ENCODE measurements around the gene NOL9. TPM values are rescaled to one million over a fixed set of nuclear protein-coding genes. Genes with fewer than 3 reads are reported as not detected.

The NOL9 gene
- total RNA-seq, 1 experiment from 2014 or later = 37.6 TPM

DNA sequence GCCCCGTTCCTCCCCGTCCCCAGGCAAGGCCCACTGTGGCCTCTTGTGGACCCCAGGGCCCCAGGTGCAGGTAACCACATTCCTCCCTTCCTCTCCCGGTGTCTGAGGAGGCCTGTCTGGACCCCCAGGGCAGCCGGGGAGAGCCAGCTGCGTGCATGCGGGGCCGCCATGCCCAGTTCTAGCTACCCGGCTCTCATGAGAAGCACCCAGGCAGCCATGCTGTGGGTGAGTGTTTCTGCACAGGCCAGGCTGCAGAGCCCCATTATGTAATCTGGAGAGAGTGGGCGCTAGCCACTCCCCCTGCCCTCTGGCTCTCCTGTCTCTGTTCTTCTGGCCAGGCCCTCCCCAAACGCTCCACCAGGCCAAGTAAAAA is 44.4 kb downstream of the NOL9 start:
- DNase-seq = no peak
- H3K4me1 ChIP-seq (ENCODE audit: low read length) = no peaks in the 10 kb centered on the region
- H3K4me2 ChIP-seq (ENCODE audit: low read depth, low read length, poor library complexity, severe bottlenecking) = no peak overlapping the region
- H3K79me2 ChIP-seq (ENCODE audit: low read length) = no peaks in the 10 kb centered on the region
- no peaks in the 10 kb centered on the region for H3K36me3 ChIP-seq (ENCODE audit: insufficient read depth, low read length)
- no peak overlapping the region for H3K4me3 ChIP-seq (ENCODE audit: low read length)
- H2AFZ ChIP-seq (ENCODE audit: low read length) = no peak overlapping the region
- no peaks in the 10 kb centered on the region for H3K9me3 ChIP-seq (ENCODE audit: low read length)
- no peaks in the 10 kb centered on the region for H3K9me2 ChIP-seq (replicated peaks; ENCODE audit: insufficient read depth, low read length)
- no peaks in the 10 kb centered on the region for H4K20me1 ChIP-seq (ENCODE audit: insufficient read depth, low read depth, low read length)
- no peak overlapping the region for H3K9ac ChIP-seq (ENCODE audit: low read length)
- H3K27ac ChIP-seq (ENCODE audit: low read length) = no peak overlapping the region
- no peaks in the 10 kb centered on the region for H3K27me3 ChIP-seq (ENCODE audit: low read length)

DNA sequence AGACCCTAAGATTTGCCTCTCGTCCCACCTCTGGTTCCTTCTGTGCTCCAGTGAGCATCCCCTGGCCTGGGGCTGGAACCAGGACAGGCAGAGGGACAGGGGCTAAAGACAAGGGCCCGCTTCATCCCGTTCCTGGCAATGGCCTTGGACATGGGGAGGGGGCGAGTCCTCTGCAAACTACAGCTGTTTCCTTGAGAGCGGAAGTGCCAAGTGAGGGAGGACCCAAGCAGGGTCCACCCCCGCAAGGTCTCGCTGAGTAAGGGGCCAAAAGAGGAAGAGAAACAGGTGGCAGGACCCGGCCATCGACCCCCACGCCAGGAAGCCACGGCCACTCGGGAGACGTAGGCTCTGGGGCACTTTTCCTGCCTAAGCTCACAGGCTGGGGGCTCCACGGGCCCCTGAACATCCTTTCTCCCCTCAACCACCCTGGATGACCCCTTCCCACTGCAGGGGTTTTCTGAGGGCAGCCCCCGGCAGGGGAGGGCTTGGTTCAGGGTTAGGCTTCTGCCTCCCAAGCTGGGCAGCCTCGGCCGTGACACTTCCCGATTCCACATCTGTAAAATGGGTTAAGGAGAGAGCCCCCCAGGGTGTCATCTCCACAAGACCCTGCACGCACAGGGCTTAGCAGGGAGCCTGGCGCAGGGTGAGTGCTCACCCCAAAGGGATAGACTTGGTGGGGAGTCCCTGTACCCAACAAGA is 44.9 kb downstream of the NOL9 start:
- Histone ChIP-seq H3K27me3 (ENCODE audit: low read length) (no peaks in the 10 kb centered on the region), H3K9ac (ENCODE audit: low read length) (no peak overlapping the region), H3K9me3 (ENCODE audit: low read length) (no peaks in the 10 kb centered on the region), H3K4me2 (ENCODE audit: low read depth, low read length, poor library complexity, severe bottlenecking) (no peak overlapping the region), H3K27ac (ENCODE audit: low read length) (no peak overlapping the region), H2AFZ (ENCODE audit: low read length) (no peak overlapping the region), H3K79me2 (ENCODE audit: low read length) (no peaks in the 10 kb centered on the region), H3K4me3 (ENCODE audit: low read length) (no peak overlapping the region), H3K4me1 (ENCODE audit: low read length) (no peaks in the 10 kb centered on the region), H3K9me2 (replicated peaks; ENCODE audit: insufficient read depth, low read length) (no peaks in the 10 kb centered on the region), H4K20me1 (ENCODE audit: insufficient read depth, low read depth, low read length) (no peaks in the 10 kb centered on the region), H3K36me3 (ENCODE audit: insufficient read depth, low read length) (no peaks in the 10 kb centered on the region)
- no peak for DNase-seq

DNA sequence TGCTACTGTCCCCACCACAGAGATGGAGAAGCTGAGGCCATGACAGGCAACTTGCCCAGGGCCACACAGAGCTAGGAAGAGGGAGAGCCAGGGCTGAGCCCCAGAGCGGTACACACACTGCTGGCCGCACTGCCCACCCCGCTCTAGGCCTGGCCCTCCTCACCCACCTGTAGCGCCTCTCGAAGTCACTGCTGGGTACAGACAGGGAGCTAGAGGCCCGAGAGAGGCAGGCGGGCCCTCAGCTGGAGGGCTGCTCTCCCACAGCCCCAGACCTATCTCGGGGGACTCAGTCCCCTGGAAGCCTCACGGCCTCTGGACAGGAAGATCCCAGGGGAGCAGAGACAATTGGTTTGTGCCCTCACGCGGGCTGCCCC is 45.5 kb downstream of the NOL9 start:
- Histone ChIP-seq H3K4me1 (ENCODE audit: low read length) (no peaks in the 10 kb centered on the region), H3K36me3 (ENCODE audit: insufficient read depth, low read length) (no peaks in the 10 kb centered on the region), H3K79me2 (ENCODE audit: low read length) (no peaks in the 10 kb centered on the region), H3K9me3 (ENCODE audit: low read length) (no peaks in the 10 kb centered on the region), H3K9ac (ENCODE audit: low read length) (no peak overlapping the region), H4K20me1 (ENCODE audit: insufficient read depth, low read depth, low read length) (no peaks in the 10 kb centered on the region), H3K27ac (ENCODE audit: low read length) (no peak overlapping the region), H3K4me2 (ENCODE audit: low read depth, low read length, poor library complexity, severe bottlenecking) (no peak overlapping the region), H3K27me3 (ENCODE audit: low read length) (no peaks in the 10 kb centered on the region), H3K4me3 (ENCODE audit: low read length) (no peak overlapping the region), H2AFZ (ENCODE audit: low read length) (no peak overlapping the region), H3K9me2 (replicated peaks; ENCODE audit: insufficient read depth, low read length) (no peaks in the 10 kb centered on the region)
- no peak for DNase-seq

DNA sequence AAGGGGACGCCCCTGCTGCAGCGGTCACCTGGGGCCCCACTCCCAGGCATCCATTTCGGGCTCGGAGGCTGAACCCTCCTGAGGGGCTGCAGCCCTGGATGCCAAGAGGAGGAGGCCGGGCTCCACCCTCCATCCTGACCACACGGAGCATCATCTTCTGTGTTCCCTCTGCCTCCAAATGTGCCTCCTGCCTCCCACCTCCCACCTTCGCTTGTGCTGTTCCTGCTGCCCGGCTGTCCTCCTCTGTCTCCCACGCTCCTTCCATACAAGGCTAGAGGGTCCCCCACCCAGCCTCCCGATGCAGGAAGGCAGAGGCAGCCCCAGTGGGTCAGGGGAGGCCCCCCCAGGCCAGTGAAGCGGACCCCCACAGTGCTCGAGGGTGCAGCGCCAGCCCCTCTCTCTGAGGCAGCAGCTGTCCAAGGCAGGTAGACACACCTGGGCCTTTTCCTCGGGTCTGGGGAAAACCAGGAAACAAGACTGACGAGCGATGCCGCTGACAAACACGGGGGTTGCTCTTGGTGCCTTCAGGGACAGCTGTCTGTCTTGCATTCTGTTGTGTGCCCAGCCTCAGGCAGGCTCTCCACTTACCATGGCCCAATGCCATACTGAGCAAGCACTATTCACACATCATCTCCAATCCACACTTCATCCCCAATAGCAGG is 46.0 kb downstream of the NOL9 start:
- Histone ChIP-seq H4K20me1 (ENCODE audit: insufficient read depth, low read depth, low read length) (no peaks in the 10 kb centered on the region), H3K27me3 (ENCODE audit: low read length) (no peaks in the 10 kb centered on the region), H3K9ac (ENCODE audit: low read length) (no peak overlapping the region), H3K9me2 (replicated peaks; ENCODE audit: insufficient read depth, low read length) (no peaks in the 10 kb centered on the region), H3K27ac (ENCODE audit: low read length) (no peak overlapping the region), H2AFZ (ENCODE audit: low read length) (no peak overlapping the region), H3K4me1 (ENCODE audit: low read length) (no peaks in the 10 kb centered on the region), H3K36me3 (ENCODE audit: insufficient read depth, low read length) (no peaks in the 10 kb centered on the region), H3K4me2 (ENCODE audit: low read depth, low read length, poor library complexity, severe bottlenecking) (no peak overlapping the region), H3K9me3 (ENCODE audit: low read length) (no peaks in the 10 kb centered on the region), H3K79me2 (ENCODE audit: low read length) (no peaks in the 10 kb centered on the region), H3K4me3 (ENCODE audit: low read length) (no peak overlapping the region)
- DNase-seq = no peak

DNA sequence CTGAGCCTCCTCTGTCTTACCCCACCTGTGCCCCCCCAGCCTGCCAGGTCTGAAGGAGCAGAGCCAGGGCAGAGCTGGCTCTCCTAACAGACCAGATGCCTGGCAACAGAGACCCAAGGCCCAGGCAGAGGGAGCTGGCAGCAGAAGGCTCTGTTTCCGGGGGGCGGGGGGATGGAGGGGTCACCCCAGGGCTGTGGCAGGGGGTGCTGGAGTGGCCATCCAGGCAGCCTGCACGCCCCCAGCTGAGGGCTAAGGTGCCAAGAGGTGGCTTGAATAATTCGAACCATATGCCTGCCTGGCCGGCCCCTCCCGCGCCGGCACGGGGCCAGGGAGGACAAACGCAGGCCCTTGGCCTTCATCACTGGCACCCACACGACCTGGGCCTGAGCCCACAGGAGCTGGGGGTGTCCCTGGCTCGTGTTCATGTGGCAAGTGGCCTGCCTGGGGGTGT is 46.8 kb downstream of the NOL9 start:
- Histone ChIP-seq H3K36me3 (ENCODE audit: insufficient read depth, low read length) (no peaks in the 10 kb centered on the region), H3K79me2 (ENCODE audit: low read length) (no peaks in the 10 kb centered on the region), H2AFZ (ENCODE audit: low read length) (no peak overlapping the region), H3K9ac (ENCODE audit: low read length) (no peak overlapping the region), H4K20me1 (ENCODE audit: insufficient read depth, low read depth, low read length) (no peaks in the 10 kb centered on the region), H3K4me2 (ENCODE audit: low read depth, low read length, poor library complexity, severe bottlenecking) (no peak overlapping the region), H3K27ac (ENCODE audit: low read length) (no peak overlapping the region), H3K9me3 (ENCODE audit: low read length) (no peaks in the 10 kb centered on the region), H3K4me3 (ENCODE audit: low read length) (no peak overlapping the region), H3K27me3 (ENCODE audit: low read length) (no peaks in the 10 kb centered on the region), H3K4me1 (ENCODE audit: low read length) (no peaks in the 10 kb centered on the region), H3K9me2 (replicated peaks; ENCODE audit: insufficient read depth, low read length) (no peaks in the 10 kb centered on the region)
- no peak for DNase-seq

DNA sequence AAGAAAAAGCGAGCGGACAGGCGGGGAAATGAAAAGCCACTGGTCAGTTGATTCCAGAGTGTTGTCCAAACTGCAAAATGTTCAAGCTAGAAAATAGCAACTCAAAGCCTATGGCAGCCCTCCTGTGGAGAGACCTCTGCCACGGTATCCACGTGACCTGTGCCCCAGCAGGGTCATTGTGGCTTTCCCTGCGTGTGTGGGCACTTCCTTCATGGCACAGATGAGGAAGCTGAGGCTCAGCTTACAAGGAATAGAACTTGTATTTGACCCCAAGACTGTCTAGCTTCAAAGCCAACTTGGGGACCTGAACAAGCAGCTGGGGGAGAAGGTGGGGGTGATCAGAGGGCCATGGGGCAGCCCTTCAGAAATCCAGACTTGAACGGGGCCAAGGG is 47.3 kb downstream of the NOL9 start:
- H3K4me1 ChIP-seq (ENCODE audit: low read length) = no peaks in the 10 kb centered on the region
- H3K27me3 ChIP-seq (ENCODE audit: low read length) = no peaks in the 10 kb centered on the region
- H3K36me3 ChIP-seq (ENCODE audit: insufficient read depth, low read length) = no peaks in the 10 kb centered on the region
- no peak overlapping the region for H3K27ac ChIP-seq (ENCODE audit: low read length)
- no peak overlapping the region for H3K4me3 ChIP-seq (ENCODE audit: low read length)
- H3K9me3 ChIP-seq (ENCODE audit: low read length) = no peaks in the 10 kb centered on the region
- no peaks in the 10 kb centered on the region for H4K20me1 ChIP-seq (ENCODE audit: insufficient read depth, low read depth, low read length)
- no peaks in the 10 kb centered on the region for H3K79me2 ChIP-seq (ENCODE audit: low read length)
- H3K9ac ChIP-seq (ENCODE audit: low read length) = no peak overlapping the region
- no peaks in the 10 kb centered on the region for H3K9me2 ChIP-seq (replicated peaks; ENCODE audit: insufficient read depth, low read length)
- DNase-seq = no peak
- no peak overlapping the region for H3K4me2 ChIP-seq (ENCODE audit: low read depth, low read length, poor library complexity, severe bottlenecking)
- H2AFZ ChIP-seq (ENCODE audit: low read length) = no peak overlapping the region

DNA sequence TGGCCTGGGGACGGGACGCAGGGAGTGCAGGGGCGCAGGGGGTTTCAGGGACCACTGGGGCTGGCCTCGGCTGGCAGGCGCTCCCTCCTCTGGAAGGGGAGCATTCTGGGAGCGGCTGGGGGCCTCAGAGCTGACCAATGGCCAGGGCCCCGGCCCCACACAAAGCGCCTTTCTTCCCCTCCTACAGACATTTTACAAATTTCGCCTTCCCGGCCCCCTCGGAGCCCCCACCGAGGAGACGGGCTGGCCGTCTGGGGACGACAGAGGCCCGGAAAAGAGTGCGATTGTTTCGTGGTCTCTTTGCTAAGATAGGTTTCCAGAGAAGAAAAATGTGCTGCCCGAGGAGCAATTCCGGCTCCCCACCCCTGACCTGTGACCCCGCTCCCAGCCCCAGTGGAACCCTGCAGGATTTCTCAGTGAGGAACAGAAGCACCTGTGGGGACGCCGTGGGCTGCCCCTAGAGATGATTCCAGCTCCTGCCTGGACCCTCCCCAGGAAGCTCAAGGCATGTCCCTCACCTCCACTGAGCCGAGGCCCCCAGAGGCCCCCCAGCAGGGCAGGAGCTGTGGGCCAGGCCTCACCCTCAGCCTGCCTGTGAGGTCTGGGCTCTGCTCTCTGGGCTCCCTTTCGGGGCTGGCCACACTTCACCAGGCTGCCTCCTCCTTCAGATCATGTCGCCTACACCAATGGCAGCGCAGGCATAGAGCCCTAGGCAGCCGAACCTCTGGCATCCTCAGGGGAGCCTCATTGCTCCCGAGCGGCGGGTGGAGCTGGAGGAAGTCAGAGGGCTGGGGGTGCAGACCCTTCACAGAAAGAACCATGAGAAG is 47.9 kb downstream of the NOL9 start:
- Histone ChIP-seq H3K27me3 (ENCODE audit: low read length) (no peaks in the 10 kb centered on the region), H2AFZ (ENCODE audit: low read length) (no peak overlapping the region), H4K20me1 (ENCODE audit: insufficient read depth, low read depth, low read length) (no peaks in the 10 kb centered on the region), H3K9ac (ENCODE audit: low read length) (no peak overlapping the region), H3K36me3 (ENCODE audit: insufficient read depth, low read length) (no peaks in the 10 kb centered on the region), H3K4me3 (ENCODE audit: low read length) (no peak overlapping the region), H3K9me3 (ENCODE audit: low read length) (no peaks in the 10 kb centered on the region), H3K27ac (ENCODE audit: low read length) (no peak overlapping the region), H3K4me1 (ENCODE audit: low read length) (no peaks in the 10 kb centered on the region), H3K9me2 (replicated peaks; ENCODE audit: insufficient read depth, low read length) (no peaks in the 10 kb centered on the region), H3K79me2 (ENCODE audit: low read length) (no peaks in the 10 kb centered on the region), H3K4me2 (ENCODE audit: low read depth, low read length, poor library complexity, severe bottlenecking) (no peak overlapping the region)
- DNase-seq = no peak

Measured in Karpas-422 (cell line).